PC-3 (cell line): ENCODE results near the gene ARHGAP6.

Experiments used
- CTCF ChIP-seq: fragments of 300-600 bp; sonication (generic); conservative IDR thresholded peaks from 2 replicates; pipeline ENCODE4 v1.5.1; 2017; ENCODE audit warnings: antibody characterized with exemption, low read depth, mild to moderate bottlenecking, low read length
- EZH2 ChIP-seq: fragments of 300-600 bp; sonication (generic); IDR thresholded peaks from one replicate; pipeline ENCODE4 v1.6.1; 2017; ENCODE audit warnings: antibody characterized with exemption, mild to moderate bottlenecking, low read length; ENCODE audit not compliant: unreplicated experiment
- EZH2phosphoT487 ChIP-seq: fragments of 300-600 bp; sonication (generic); IDR thresholded peaks from 2 replicates; pipeline ENCODE4 v1.6.1; 2018; ENCODE audit warnings: mild to moderate bottlenecking, antibody characterized with exemption, low read length, borderline replicate concordance

GRCh38 chrX:11439846-11440245, 225.9 kb downstream of the ARHGAP6 start:
- TF ChIP-seq CTCF (no peak), EZH2phosphoT487 (no peak), EZH2 (no peak)
